HUES64 (cell line): ENCODE results near the gene PPM1H.
"Not testable (repeated sequence)": the region's sequence is repeated elsewhere in the genome, so short reads cannot be mapped to it uniquely, and the experiment has no call there.

Experiments used
- H3K27ac ChIP-seq: 2 replicates; pipeline ENCODE4 v1.7.0; 2013; ENCODE audit warnings: low read depth, low read length, inconsistent platforms
- H3K27me3 ChIP-seq: 2 replicates; pipeline ENCODE4 v1.6.1; 2013; ENCODE audit warnings: mild to moderate bottlenecking, low read length; ENCODE audit not compliant: insufficient read depth
- H3K36me3 ChIP-seq: 2 replicates; pipeline ENCODE4 v1.6.1; 2013; ENCODE audit warnings: mild to moderate bottlenecking, low read length; ENCODE audit not compliant: insufficient read depth
- H3K4me1 ChIP-seq: 2 replicates; pipeline ENCODE4 v1.6.1; 2013; ENCODE audit warnings: mild to moderate bottlenecking, low read length, moderate library complexity; ENCODE audit not compliant: insufficient read depth
- H3K4me3 ChIP-seq: 2 replicates; pipeline ENCODE4 v1.5.1; 2013; ENCODE audit warnings: mild to moderate bottlenecking, low read length, moderate library complexity
- H3K9ac ChIP-seq: 2 replicates; pipeline ENCODE4 v1.6.1; 2013; ENCODE audit warnings: mild to moderate bottlenecking, low read depth, low read length
- H3K9me3 ChIP-seq: 2 replicates; pipeline ENCODE4 v1.6.1; 2013; ENCODE audit warnings: low read depth, low read length; ENCODE audit not compliant: insufficient read depth
- WGBS: fragments of 150-250, 120-280 bp; methylation state at CpG from one replicate; pipeline ENCODE4 v1.1.7; 2013; ENCODE audit warnings: missing lambda C conversion rate; 5-methylcytosine and 5-hydroxymethylcytosine counted together

The PPM1H gene

GRCh38 chr12:62676521-62677307 lies 258.2 kb downstream of the PPM1H start:
- Histone ChIP-seq H3K9ac (no peak overlapping the region), H3K27ac (no peak overlapping the region), H3K4me3 (no peak overlapping the region), H3K4me1 (peaks cover 19% of the 10 kb centered on the region; the same call in 1 of the 2 replicates), H3K36me3 (peaks cover 11% of the 10 kb centered on the region), H3K27me3 (no peaks in the 10 kb centered on the region), H3K9me3 (peaks cover 23% of the 10 kb centered on the region)
- 94% methylated on average over 11 of the region's 11 CpGs for WGBS

- H3K27me3 ChIP-seq: no peaks in the 10 kb centered on the region
- peaks cover 19% of the 10 kb centered on the region; the same call in 1 of the 2 replicates for H3K4me1 ChIP-seq
- 91% methylated on average over 6 of the region's 6 CpGs for WGBS
- peak overlapping the region; percentile 37; the same call in 1 of the 2 replicates for H3K9ac ChIP-seq
- H3K27ac ChIP-seq: no peak overlapping the region; the same call in 1 of the 2 replicates
- H3K9me3 ChIP-seq: peaks cover 21% of the 10 kb centered on the region
- H3K4me3 ChIP-seq: no peak overlapping the region
- H3K36me3 ChIP-seq: peaks cover 12% of the 10 kb centered on the region
These were observed 261.7 kb downstream of the PPM1H start for GRCh38 chr12:62673028-62673815.

GRCh38 chr12:62670986-62671720 lies 263.8 kb downstream of the PPM1H start:
- Histone ChIP-seq H3K4me3 (no peak overlapping the region), H3K9ac (no peak overlapping the region), H3K9me3 (0 out of 2 replicates have a peak, but pooled peaks cover under 1% of the 10 kb centered on the region), H3K27me3 (no peaks in the 10 kb centered on the region), H3K36me3 (0 out of 2 replicates have a peak, but pooled peaks cover 7% of the 10 kb centered on the region), H3K4me1 (peaks cover 19% of the 10 kb centered on the region; the same call in 1 of the 2 replicates), H3K27ac (no peak overlapping the region)
- 92% methylated on average over 10 of the region's 10 CpGs for WGBS

- Histone ChIP-seq H3K27me3 (no peaks in the 10 kb centered on the region), H3K4me1 (peaks cover 14% of the 10 kb centered on the region), H3K36me3 (0 out of 2 replicates have a peak, but pooled peaks cover 7% of the 10 kb centered on the region), H3K27ac (no peak overlapping the region), H3K4me3 (no peak overlapping the region), H3K9me3 (no peaks in the 10 kb centered on the region), H3K9ac (no peak overlapping the region)
- WGBS: 95% methylated on average over 3 of the region's 3 CpGs
These were observed 266.2 kb downstream of the PPM1H start for GRCh38 chr12:62668782-62669181.

- H3K27ac ChIP-seq, H3K4me3 ChIP-seq, H3K27me3 ChIP-seq, H3K9me3 ChIP-seq, H3K36me3 ChIP-seq, H3K9ac ChIP-seq: not testable (repeated sequence)
- peaks cover 13% of the 10 kb centered on the region for H3K4me1 ChIP-seq
- 98% methylated on average over 5 of the region's 5 CpGs for WGBS
These were observed 270.0 kb downstream of the PPM1H start for GRCh38 chr12:62664951-62665350.

- Histone ChIP-seq H3K9ac (no peak overlapping the region), H3K27ac (peak overlapping the region; percentile 96), H3K4me1 (peaks cover 51% of the 10 kb centered on the region), H3K4me3 (no peak overlapping the region), H3K9me3 (no peaks in the 10 kb centered on the region), H3K27me3 (no peaks in the 10 kb centered on the region), H3K36me3 (no peaks in the 10 kb centered on the region)
- 89% methylated on average over 2 of the region's 2 CpGs for WGBS
These were observed 274.2 kb downstream of the PPM1H start for GRCh38 chr12:62660756-62661155.

- Histone ChIP-seq H3K9me3 (no peaks in the 10 kb centered on the region), H3K27ac (peak overlapping the region; percentile 96), H3K9ac (peak overlapping the region; percentile 58), H3K4me1 (peaks cover 62% of the 10 kb centered on the region), H3K27me3 (peaks cover 9% of the 10 kb centered on the region), H3K4me3 (peak overlapping the region; percentile 11; the same call in 1 of the 2 replicates), H3K36me3 (no peaks in the 10 kb centered on the region)
- WGBS: 0% methylated on average over 3 of the region's 3 CpGs
These were observed 275.3 kb downstream of the PPM1H start for GRCh38 chr12:62659453-62660295.

GRCh38 chr12:62658910-62659309 lies 276.0 kb downstream of the PPM1H start:
- H3K9me3 ChIP-seq: no peaks in the 10 kb centered on the region
- peak overlapping the region; percentile 80 for H3K27ac ChIP-seq
- peaks cover 14% of the 10 kb centered on the region for H3K27me3 ChIP-seq
- WGBS: 68% methylated on average over 7 of the region's 7 CpGs
- H3K36me3 ChIP-seq: no peaks in the 10 kb centered on the region
- H3K9ac ChIP-seq: peak overlapping the region; percentile 8; the same call in 1 of the 2 replicates
- peaks cover 70% of the 10 kb centered on the region for H3K4me1 ChIP-seq
- H3K4me3 ChIP-seq: no peak overlapping the region

- H3K27ac ChIP-seq: peak overlapping the region; percentile 84; the same call in 1 of the 2 replicates
- no peak overlapping the region for H3K4me3 ChIP-seq
- H3K27me3 ChIP-seq: peaks cover 24% of the 10 kb centered on the region
- H3K4me1 ChIP-seq: peaks cover 83% of the 10 kb centered on the region
- H3K36me3 ChIP-seq: no peaks in the 10 kb centered on the region
- H3K9me3 ChIP-seq: no peaks in the 10 kb centered on the region
- no peak overlapping the region for H3K9ac ChIP-seq
- 85% methylated on average over 1 of the region's 1 CpG for WGBS
These were observed 277.7 kb downstream of the PPM1H start for GRCh38 chr12:62657363-62657632.

GRCh38 chr12:62656591-62657362 lies 278.2 kb downstream of the PPM1H start:
- H3K9ac ChIP-seq: no peak overlapping the region
- H3K4me3 ChIP-seq: no peak overlapping the region
- H3K36me3 ChIP-seq: no peaks in the 10 kb centered on the region
- H3K4me1 ChIP-seq: peaks cover 89% of the 10 kb centered on the region
- no peaks in the 10 kb centered on the region for H3K9me3 ChIP-seq
- WGBS: 43% methylated on average over 6 of the region's 6 CpGs
- H3K27me3 ChIP-seq: peaks cover 29% of the 10 kb centered on the region
- peak overlapping the region; percentile 84 for H3K27ac ChIP-seq
